MM.1S (cell line): ENCODE measurements around the gene OIT3.
"Not testable (repeated sequence)": the region's sequence is repeated elsewhere in the genome, so short reads cannot be mapped to it uniquely, and the experiment has no call there.

Experiments used
- EZH2 ChIP-seq: fragments of 300-600 bp; sonication (generic); optimal IDR thresholded peaks from 2 replicates; pipeline ENCODE3; 2017; ENCODE audit warnings: low read depth, mild to moderate bottlenecking, antibody characterized with exemption, low read length, mixed read lengths
- TF ChIP-seq, protein P1 (sequence below): fragments of 300-600 bp; sonication (generic); IDR thresholded peaks from 2 replicates; pipeline ENCODE4 v1.5.1; 2016; ENCODE audit warnings: antibody characterized with exemption, low read length, mixed read lengths

DNA sequence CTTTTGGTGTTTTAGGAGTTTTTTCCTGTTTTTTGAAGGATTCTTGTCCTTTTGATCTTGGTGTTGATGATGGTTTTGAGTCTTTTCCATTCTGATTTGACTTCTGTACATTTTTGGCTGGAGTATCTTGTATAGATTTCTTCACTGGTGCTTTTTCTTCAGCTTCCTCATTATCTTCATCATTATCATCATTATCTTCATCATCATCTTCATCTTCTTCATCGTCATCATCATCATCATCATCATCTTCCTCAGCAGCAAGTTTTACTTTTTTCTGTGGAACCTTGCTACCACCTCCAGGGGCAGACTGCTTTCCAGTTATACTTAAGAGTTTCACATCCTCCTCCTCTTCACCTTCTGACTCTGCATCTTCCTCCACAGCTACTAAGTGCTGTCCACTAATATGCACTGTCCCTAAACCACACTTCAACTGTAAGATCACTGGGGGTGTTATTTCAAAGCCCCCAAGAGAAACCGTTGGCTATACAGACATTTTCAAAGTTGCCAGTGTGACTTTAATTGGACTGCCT, 24.3 kb downstream of the OIT3 start:
- TF ChIP-seq, protein P1, sequence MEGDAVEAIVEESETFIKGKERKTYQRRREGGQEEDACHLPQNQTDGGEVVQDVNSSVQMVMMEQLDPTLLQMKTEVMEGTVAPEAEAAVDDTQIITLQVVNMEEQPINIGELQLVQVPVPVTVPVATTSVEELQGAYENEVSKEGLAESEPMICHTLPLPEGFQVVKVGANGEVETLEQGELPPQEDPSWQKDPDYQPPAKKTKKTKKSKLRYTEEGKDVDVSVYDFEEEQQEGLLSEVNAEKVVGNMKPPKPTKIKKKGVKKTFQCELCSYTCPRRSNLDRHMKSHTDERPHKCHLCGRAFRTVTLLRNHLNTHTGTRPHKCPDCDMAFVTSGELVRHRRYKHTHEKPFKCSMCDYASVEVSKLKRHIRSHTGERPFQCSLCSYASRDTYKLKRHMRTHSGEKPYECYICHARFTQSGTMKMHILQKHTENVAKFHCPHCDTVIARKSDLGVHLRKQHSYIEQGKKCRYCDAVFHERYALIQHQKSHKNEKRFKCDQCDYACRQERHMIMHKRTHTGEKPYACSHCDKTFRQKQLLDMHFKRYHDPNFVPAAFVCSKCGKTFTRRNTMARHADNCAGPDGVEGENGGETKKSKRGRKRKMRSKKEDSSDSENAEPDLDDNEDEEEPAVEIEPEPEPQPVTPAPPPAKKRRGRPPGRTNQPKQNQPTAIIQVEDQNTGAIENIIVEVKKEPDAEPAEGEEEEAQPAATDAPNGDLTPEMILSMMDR = not testable (repeated sequence)
- TF ChIP-seq EZH2 = not testable (repeated sequence)
